Mucosa of gallbladder (tissue), 1 donor: Measurements from ENCODE around the gene PIP4K2A. TPM values are rescaled to one million over a fixed set of nuclear protein-coding genes. Genes with fewer than 3 reads are reported as not detected.
"Not testable (repeated sequence)": the region's sequence is repeated elsewhere in the genome, so short reads cannot be mapped to it uniquely, and the experiment has no call there.

ENCODE experiments used
- DNase-seq: peaks from one replicate; pipeline ENCODE4 v3.0.0-alpha.2; 2020; ENCODE audit warnings: low spot score
- total RNA-seq: library from RNA; stranded (reverse); gene quantifications from one replicate; pipeline ENCODE4 v1.2.1, GENCODE V29; 2021
- donor health status: DM: no; HTN: no; CAD: no.

Gene PIP4K2A
- total RNA-seq, 1 donor from 2014 or later: 55.2 TPM

- DNase-seq: no peak
These were observed 5.1 kb upstream of the PIP4K2A start for GRCh38 chr10:22719406-22720042.

GRCh38 chr10:22718659-22719058 lies 4.3 kb upstream of the PIP4K2A start:
- DNase-seq: not testable (repeated sequence)

- DNase-seq: no peak
These were observed 3.4 kb upstream of the PIP4K2A start for GRCh38 chr10:22717728-22718127.

DNA sequence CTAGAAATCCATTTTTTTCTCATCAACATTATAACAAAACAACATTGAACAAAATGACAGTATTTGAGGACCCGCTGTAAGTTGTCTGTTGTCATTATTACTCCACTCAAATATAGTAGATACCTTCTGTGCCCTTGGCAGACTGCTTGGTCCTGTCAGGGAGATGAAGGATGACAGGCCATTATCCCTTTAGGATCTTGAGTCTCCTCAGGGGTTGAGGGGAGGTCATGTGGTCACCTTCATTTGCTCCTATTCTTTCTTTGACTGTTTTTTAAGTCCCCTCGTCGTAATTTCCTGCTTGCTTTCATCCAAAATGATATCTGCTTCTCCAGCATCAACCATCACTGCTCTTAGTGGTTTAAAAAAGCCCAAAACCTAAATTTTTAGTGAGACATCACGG lies 2.6 kb upstream of the PIP4K2A start:
- no peak for DNase-seq

GRCh38 chr10:22715290-22715625 lies 880 bp upstream of the PIP4K2A start:
- DNase-seq: no peak

DNA sequence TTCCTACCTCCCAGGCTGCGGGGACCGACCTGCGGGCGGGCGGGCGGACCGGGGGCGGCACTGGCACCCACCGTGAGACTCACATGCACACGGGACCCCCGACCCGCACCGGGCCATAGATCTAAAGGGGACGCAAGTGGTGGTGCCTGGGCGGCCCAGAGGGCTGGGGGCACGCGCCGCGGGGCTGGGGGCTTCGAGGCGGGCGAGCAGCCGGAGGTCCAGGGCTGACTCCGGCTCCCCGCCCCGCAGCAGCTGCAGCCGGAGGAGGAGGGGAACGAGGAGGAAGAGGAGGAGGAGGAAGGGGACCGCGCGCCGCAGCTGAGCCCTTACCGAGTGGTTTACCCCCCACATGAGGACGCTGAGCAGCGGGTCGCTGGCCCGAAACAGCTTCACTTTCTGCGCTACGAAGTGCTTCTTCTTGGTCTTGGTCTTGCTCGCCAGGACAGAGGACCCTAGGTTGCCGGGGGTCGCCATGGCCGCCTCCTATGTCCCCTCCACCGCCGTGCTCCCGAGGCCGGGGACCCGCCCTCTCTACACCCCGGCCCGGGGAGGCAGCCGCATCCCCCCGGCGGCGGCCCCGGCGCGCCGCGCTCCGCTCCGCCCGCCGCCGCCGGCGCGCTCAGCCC lies 412 bp downstream of the PIP4K2A start:
- no peak for DNase-seq

- no peak for DNase-seq
These were observed 1.2 kb downstream of the PIP4K2A start for GRCh38 chr10:22712956-22713852.

DNA sequence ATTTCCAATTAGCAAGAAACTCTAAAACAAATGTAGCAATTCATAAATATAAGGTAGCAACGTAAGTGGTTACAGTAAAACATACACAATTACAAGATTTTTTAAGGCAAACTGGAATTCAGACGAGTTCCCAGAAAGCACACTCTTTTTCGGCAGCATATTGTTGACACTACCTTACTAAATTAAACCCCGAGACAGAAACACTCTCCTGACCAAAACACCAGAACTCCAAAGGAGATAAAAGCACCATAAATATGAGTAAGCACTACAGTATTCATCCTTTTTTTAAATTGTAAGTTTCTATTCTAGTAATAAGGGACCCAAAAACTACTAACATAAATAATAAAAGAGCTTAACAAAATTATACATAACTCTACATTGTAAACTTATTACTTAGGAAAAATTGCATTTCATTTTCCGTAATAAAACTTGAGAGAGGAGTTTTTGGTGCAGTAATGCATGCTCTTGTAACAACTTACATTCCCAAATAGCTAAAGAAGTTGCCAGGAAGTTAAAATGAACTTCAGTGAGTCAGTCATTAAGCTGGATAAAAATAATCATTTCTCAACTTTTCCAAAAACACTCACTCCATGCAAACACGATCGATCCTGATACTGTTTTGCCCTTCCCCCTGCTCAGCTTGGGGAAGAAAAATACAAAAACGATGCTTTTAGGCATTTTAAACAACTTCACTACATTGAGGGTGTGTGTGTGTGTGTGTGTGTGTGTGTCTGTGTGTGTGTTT lies 2.0 kb downstream of the PIP4K2A start:
- DNase-seq: no peak

DNA sequence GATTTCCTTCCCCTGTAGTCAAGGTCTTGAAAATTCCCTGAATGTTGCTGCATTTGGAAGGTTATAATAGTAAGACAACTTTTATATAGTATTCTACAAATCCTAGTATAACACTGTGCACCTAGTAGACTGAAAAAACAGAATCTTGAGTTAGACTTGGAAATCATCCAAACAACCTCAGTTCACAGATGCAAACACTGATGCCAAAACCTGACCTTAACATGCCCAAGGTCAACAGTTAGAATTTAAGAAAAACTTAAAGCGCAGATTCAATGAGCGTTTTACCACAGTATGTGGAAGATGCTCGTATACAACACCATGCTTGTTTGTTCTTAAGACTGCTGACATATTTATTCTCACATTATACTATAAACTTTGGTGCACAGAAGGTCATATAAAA lies 3.0 kb downstream of the PIP4K2A start:
- DNase-seq: no peak

GRCh38 chr10:22710139-22710745 lies 4.1 kb downstream of the PIP4K2A start:
- no peak for DNase-seq

- DNase-seq: no peak
These were observed 5.6 kb downstream of the PIP4K2A start for GRCh38 chr10:22708772-22709171.

GRCh38 chr10:22705527-22705926 lies 8.9 kb downstream of the PIP4K2A start:
- no peak for DNase-seq

DNA sequence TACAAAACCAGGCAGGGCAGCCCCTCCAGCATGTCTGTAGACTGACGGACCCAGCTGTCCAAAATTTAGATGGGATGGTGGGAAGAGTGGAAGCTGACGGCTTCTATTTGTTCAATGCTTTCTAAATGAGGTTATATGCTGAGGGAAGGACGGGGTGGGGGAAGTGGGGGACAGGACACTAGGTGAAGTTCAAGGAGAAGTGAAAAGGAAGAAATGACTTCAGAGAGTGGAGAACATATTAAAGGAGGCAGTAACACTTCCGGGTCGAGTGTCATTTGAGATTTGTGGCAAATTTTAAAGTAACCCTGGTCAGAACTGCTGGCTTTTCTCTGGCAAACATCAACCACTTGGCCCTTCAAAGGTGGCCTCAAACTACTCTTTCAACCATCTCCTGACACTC lies 9.4 kb downstream of the PIP4K2A start:
- DNase-seq: no peak

- no peak for DNase-seq
These were observed 9.9 kb downstream of the PIP4K2A start for GRCh38 chr10:22704471-22704911.

DNA sequence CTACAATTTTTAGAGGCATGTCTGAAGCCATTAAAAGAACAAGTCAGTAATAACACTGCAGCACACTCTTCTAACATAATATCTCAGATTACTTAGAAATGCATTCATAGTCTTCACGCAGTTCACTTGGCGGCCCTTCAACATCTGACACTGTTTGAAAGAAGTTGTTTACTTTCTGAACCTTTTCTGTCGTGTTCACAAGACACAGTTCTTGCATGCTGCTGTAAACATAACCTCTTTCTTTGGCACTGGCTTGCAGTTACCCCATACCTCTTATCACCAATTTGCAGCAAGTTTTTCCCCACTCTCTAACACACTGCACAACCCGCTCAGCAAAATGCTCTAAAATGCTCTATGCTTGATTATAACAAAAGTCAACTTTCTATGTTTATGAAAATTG lies 12.0 kb downstream of the PIP4K2A start:
- peak; percentile 80 for DNase-seq

DNA sequence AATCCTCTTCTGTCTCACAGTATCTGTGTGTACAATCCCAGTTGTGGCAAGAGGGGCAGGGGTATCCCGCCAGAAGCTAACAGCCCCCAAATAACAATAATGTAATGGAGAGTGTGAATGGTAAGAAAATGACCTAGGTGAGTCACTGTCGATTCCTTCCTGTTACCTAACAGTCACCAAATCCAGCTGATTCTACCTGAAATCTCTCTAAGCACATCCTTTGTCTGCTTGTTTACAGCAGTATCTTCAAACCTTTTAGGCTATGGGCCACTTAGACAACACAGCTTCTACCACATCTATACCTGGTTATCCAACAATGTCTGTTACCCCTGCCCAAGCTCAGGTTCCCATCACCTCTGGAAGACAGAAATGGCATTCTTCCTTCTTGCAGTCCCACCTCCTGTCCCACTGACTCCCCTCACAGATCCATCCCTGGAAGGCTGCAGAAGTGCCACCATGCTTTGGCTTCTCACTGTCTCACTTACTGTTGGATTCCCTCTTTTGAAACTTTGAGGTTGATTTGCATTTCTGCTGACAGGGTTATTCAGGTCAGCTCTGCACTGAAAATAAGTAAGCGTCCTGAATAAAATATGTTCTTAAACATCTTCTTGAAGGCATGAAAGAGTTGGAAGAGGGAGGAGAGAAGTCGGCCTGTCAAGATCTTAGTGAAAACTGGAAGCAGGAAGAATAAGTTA lies 13.1 kb downstream of the PIP4K2A start:
- DNase-seq: no peak

DNA sequence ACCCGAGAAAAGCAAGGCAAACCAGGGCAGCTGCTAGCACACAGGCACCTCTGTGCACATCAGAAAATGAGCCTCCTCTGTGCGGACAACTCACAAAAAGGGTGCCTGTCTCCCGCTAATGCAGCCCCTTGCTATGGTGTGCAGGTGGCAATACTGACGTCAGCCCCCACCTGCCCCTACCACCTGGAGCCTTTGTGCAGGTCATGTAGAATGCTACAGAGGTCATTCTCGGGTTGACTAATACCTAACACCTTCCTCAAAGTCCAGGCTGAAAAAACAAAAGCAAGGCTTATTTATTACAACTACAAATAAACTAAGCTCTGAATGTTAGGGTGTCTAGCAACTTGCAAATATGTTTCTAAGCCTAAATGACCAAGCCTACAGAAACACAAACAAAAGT lies 13.9 kb downstream of the PIP4K2A start:
- no peak for DNase-seq

DNA sequence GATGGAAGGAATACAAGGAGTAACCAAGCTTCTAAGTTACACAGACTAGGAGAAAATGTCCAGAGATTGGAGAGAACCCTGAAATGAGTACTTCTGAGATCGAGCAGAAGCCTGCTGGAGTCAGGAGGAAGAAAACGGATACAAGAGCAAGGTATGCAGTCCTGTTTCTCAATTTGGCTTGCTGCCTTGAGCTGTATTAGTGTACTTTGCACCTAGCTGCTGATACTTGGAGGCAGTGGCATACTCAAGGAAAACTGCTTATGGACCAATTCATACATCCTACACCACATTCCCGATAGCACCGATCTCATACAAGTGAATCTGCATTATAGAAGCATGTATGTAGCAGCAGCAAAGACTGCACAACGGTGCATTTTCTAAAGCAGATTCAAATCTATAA lies 14.4 kb downstream of the PIP4K2A start:
- peak; percentile 72 for DNase-seq

- no peak for DNase-seq
These were observed 15.4 kb downstream of the PIP4K2A start for GRCh38 chr10:22698941-22699440.

- no peak for DNase-seq
These were observed 16.6 kb downstream of the PIP4K2A start for GRCh38 chr10:22697800-22698199.

DNA sequence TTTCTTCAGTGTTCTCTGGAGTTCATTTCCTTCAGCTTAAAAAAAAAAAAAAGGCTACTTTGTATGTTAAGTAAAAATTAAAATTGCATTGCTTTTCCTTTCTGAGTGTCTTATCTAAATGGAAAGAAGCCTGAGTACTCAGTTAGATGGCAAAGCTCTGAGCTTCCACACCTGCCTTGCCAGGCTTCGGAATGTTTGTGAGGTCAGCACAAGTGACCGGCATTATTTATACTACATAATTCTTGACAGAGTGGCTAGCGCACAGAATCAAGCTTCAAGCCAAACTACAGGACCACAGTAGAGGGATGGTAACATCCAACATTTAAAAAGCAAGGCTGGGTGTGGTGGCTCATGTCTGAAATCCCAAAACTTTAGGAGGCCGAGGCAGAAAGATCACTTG lies 17.3 kb downstream of the PIP4K2A start:
- no peak for DNase-seq
